IMR-90 (cell line): ENCODE results near the gene GRK5. TPM values are rescaled to one million over a fixed set of nuclear protein-coding genes. Genes with fewer than 3 reads are reported as not detected.

Experiments
- ATAC-seq: fragments of 200-7000 bp; cut with Tn5 transposase; 2 replicates; pipeline ENCODE4 v1.9.1; 2020; ENCODE audit warnings: low read depth, mild to moderate bottlenecking, moderate library complexity
- BruUV-seq: library from RNA; stranded (reverse); fragments of 400-500 nt; replicated peaks from 2 replicates; lab custom pipeline; 2021; lab: Mats Ljungman, UMichigan
- CTCF ChIA-PET: fragments of 300-600 bp; formaldehyde crosslinking; extraction: SDS; loops from one replicate; lab custom pipeline; 2021; ENCODE audit warnings: antibody characterized with exemption; lab: Yijun Ruan, JAX
- POLR2A ChIA-PET: fragments of 300-600 bp; sonication (Branson Sonifier 250); formaldehyde crosslinking; loops from one replicate; lab custom pipeline; 2022; ENCODE audit warnings: antibody characterized with exemption; ENCODE audit not compliant: unreplicated experiment; lab: Charles Lee
- DNase-seq: peaks from one replicate; pipeline ENCODE4 v3.0.0; 2013
- H2AFZ ChIP-seq: replicated peaks from 2 replicates; pipeline ENCODE3; 2013; ENCODE audit warnings: low read length, mild to moderate bottlenecking; ENCODE audit not compliant: poor library complexity
- H2AK5ac ChIP-seq: 2 replicates; pipeline ENCODE4 v1.6.1; 2013; ENCODE audit warnings: low read depth, low read length, inconsistent platforms
- H2AK9ac ChIP-seq: replicated peaks from 2 replicates; pipeline ENCODE3; 2013; ENCODE audit warnings: mild to moderate bottlenecking, low read depth, low read length, moderate library complexity; ENCODE audit not compliant: poor library complexity
- H2BK120ac ChIP-seq: 2 replicates; pipeline ENCODE4 v1.6.1; 2013; ENCODE audit warnings: low read depth, low read length, inconsistent platforms
- H2BK15ac ChIP-seq: 3 replicates; pipeline ENCODE4 v1.6.1; 2013; ENCODE audit warnings: low read depth, low read length, inconsistent platforms
- H2BK20ac ChIP-seq: 2 replicates; pipeline ENCODE4 v1.6.1; 2013; ENCODE audit warnings: low read depth, mild to moderate bottlenecking, inconsistent platforms, low read length, moderate library complexity
- H2BK5ac ChIP-seq: 2 replicates; pipeline ENCODE4 v1.6.1; 2013; ENCODE audit warnings: mild to moderate bottlenecking, low read depth, low read length, inconsistent platforms; ENCODE audit not compliant: poor library complexity, severe bottlenecking
- H3K14ac ChIP-seq: replicated peaks from 2 replicates; pipeline ENCODE4 v1.6.1; 2013; ENCODE audit warnings: low read depth, low read length, inconsistent platforms
- H3K18ac ChIP-seq: 2 replicates; pipeline ENCODE4 v1.6.1; 2013; ENCODE audit warnings: low read depth, low read length, control low read depth
- H3K23ac ChIP-seq: 2 replicates; pipeline ENCODE4 v1.6.1; 2013; ENCODE audit warnings: low read depth, low read length, inconsistent platforms
- H3K27ac ChIP-seq: 2 replicates; pipeline ENCODE4 v1.5.1; 2013; ENCODE audit warnings: mild to moderate bottlenecking, control low read depth, low read length; ENCODE audit not compliant: insufficient read depth
- H3K27me3 ChIP-seq: 2 replicates; pipeline ENCODE4 v1.6.1; 2013; ENCODE audit warnings: low read length; ENCODE audit not compliant: control insufficient read depth, insufficient read depth
- H3K36me3 ChIP-seq: 2 replicates; pipeline ENCODE4 v1.6.1; 2013; ENCODE audit warnings: low read length, mixed read lengths; ENCODE audit not compliant: control insufficient read depth, insufficient read depth
- H3K4ac ChIP-seq: 2 replicates; pipeline ENCODE4 v1.6.1; 2013; ENCODE audit warnings: low read depth, low read length, inconsistent platforms
- H3K4me1 ChIP-seq: 2 replicates; pipeline ENCODE4 v1.6.1; 2013; ENCODE audit warnings: low read length, mixed read lengths; ENCODE audit not compliant: control insufficient read depth, insufficient read depth
- H3K4me2 ChIP-seq: 2 replicates; pipeline ENCODE4 v1.6.1; 2013; ENCODE audit warnings: low read depth, mild to moderate bottlenecking, control low read depth, low read length, moderate library complexity
- H3K4me3 ChIP-seq: 2 replicates; pipeline ENCODE4 v1.5.1; 2013; ENCODE audit warnings: low read depth, mild to moderate bottlenecking, control low read depth, low read length, moderate library complexity; ENCODE audit not compliant: insufficient read depth
- H3K56ac ChIP-seq: 2 replicates; pipeline ENCODE4 v1.6.1; 2013; ENCODE audit warnings: low read length, inconsistent platforms; ENCODE audit not compliant: insufficient read depth; ENCODE audit errors: extremely low read depth
- H3K79me1 ChIP-seq, 2 experiments: 2 replicates each; pipeline ENCODE4 v1.6.1; 2013; ENCODE audit warnings: low read length in 2 of 2, inconsistent platforms in 1 of 2, low read depth in 1 of 2
- H3K9ac ChIP-seq: 2 replicates; pipeline ENCODE4 v1.6.1; 2013; ENCODE audit warnings: low read depth, low read length, control low read depth
- H3K9me1 ChIP-seq: 2 replicates; pipeline ENCODE4 v1.6.1; 2013; ENCODE audit warnings: low read length, inconsistent platforms; ENCODE audit not compliant: insufficient read depth
- H3K9me3 ChIP-seq: 2 replicates; pipeline ENCODE4 v1.6.1; 2013; ENCODE audit warnings: low read length; ENCODE audit not compliant: control insufficient read depth, insufficient read depth
- H4K20me1 ChIP-seq: 2 replicates; pipeline ENCODE4 v1.6.1; 2013; ENCODE audit warnings: low read length, inconsistent platforms; ENCODE audit not compliant: insufficient read depth
- H4K5ac ChIP-seq: 2 replicates; pipeline ENCODE4 v1.6.1; 2013; ENCODE audit warnings: mild to moderate bottlenecking, low read depth, low read length, control low read depth
- H4K8ac ChIP-seq, 2 experiments: 2 replicates each; pipeline ENCODE4 v1.6.1; 2013; ENCODE audit warnings: low read depth in 2 of 2, low read length in 2 of 2, control low read depth in 1 of 2, inconsistent platforms in 1 of 2
- H4K91ac ChIP-seq: 2 replicates; pipeline ENCODE4 v1.6.1; 2013; ENCODE audit warnings: low read depth, low read length, inconsistent platforms; ENCODE audit not compliant: insufficient read depth
- BHLHE40 ChIP-seq: fragments of 150-350 bp; IDR thresholded peaks from 2 replicates; pipeline ENCODE4 v1.6.1; 2016; ENCODE audit warnings: mild to moderate bottlenecking, low read depth, low read length
- CEBPB ChIP-seq: IDR thresholded peaks from 2 replicates; pipeline ENCODE4 v1.6.1; 2012; ENCODE audit warnings: low read depth, low read length, improper control_type of control experiment
- CHD1 ChIP-seq: IDR thresholded peaks from 2 replicates; pipeline ENCODE4 v1.6.1; 2012; ENCODE audit warnings: low read depth, low read length, improper control_type of control experiment
- CTCF ChIP-seq: conservative IDR thresholded peaks from 2 replicates; pipeline ENCODE4 v1.5.1; 2012; ENCODE audit warnings: mild to moderate bottlenecking, low read depth, low read length, improper control_type of control experiment
- ELK1 ChIP-seq: fragments of 150-350 bp; IDR thresholded peaks from 2 replicates; pipeline ENCODE4 v1.6.1; 2016; ENCODE audit warnings: low read depth, mild to moderate bottlenecking, low read length, moderate library complexity, borderline replicate concordance
- FOS ChIP-seq: fragments of 150-350 bp; IDR thresholded peaks from 2 replicates; pipeline ENCODE4 v1.6.1; 2016; ENCODE audit warnings: low read depth, low read length
- MAFK ChIP-seq: IDR thresholded peaks from 2 replicates; pipeline ENCODE4 v1.6.1; 2012; ENCODE audit warnings: low read depth, low read length, improper control_type of control experiment
- MAZ ChIP-seq: IDR thresholded peaks from 2 replicates; pipeline ENCODE4 v1.6.1; 2012; ENCODE audit warnings: low read depth, mild to moderate bottlenecking, low read length, improper control_type of control experiment, moderate library complexity, borderline replicate concordance
- MXI1 ChIP-seq: IDR thresholded peaks from 2 replicates; pipeline ENCODE4 v1.6.1; 2012; ENCODE audit warnings: low read depth, mild to moderate bottlenecking, low read length, moderate library complexity, borderline replicate concordance
- NFE2L2 ChIP-seq: fragments of 150-350 bp; IDR thresholded peaks from 2 replicates; pipeline ENCODE4 v1.6.1; 2016; ENCODE audit warnings: low read depth, mild to moderate bottlenecking, low read length
- POLR2A ChIP-seq: IDR thresholded peaks from 2 replicates; pipeline ENCODE4 v1.6.1; 2012; ENCODE audit warnings: mild to moderate bottlenecking, low read depth, low read length
- RAD21 ChIP-seq: IDR thresholded peaks from 2 replicates; pipeline ENCODE4 v1.6.1; 2012; ENCODE audit warnings: low read length, improper control_type of control experiment
- RCOR1 ChIP-seq: IDR thresholded peaks from 2 replicates; pipeline ENCODE4 v1.6.1; 2012; ENCODE audit warnings: mild to moderate bottlenecking, low read length, improper control_type of control experiment; ENCODE audit not compliant: insufficient replicate concordance
- RFX5 ChIP-seq: IDR thresholded peaks from 2 replicates; pipeline ENCODE4 v1.8.0; 2012; ENCODE audit warnings: low read depth, mild to moderate bottlenecking, low read length, moderate library complexity
- SMC3 ChIP-seq: fragments of 150-350 bp; IDR thresholded peaks from 2 replicates; pipeline ENCODE4 v1.6.1; 2016; ENCODE audit warnings: low read depth, mild to moderate bottlenecking, antibody characterized with exemption, low read length, moderate library complexity
- USF2 ChIP-seq: fragments of 150-350 bp; IDR thresholded peaks from 2 replicates; pipeline ENCODE4 v1.6.1; 2017; ENCODE audit warnings: mild to moderate bottlenecking, antibody characterized with exemption, low read length, low read depth
- WGBS, 2 experiments: methylation state at CpG; one replicate each; pipeline versions ENCODE4 v1.1.5 to v1.1.7; 2013; ENCODE audit warnings: missing lambda C conversion rate in 2 of 2; ENCODE audit not compliant: insufficient read length in 1 of 2; ENCODE audit errors: extremely low coverage in 2 of 2; 5-methylcytosine and 5-hydroxymethylcytosine counted together
- dilution Hi-C: fragments of 300-500 bp; cut with HindIII; formaldehyde crosslinking; loops from one replicate; pipeline ENCODE4 v1.14.3; 2018; ENCODE audit warnings: low sequenced_read_pairs; ENCODE audit not compliant: unreplicated experiment
- in situ Hi-C: fragments of 300-500 bp; cut with MboI; formaldehyde crosslinking; loops from 3 replicates; pipeline ENCODE4 v1.14.3; 2019; ENCODE audit warnings: low sequenced_read_pairs, inconsistent platforms, mixed read lengths
- intact Hi-C: fragments of 100-400 bp; cut with micrococcal nuclease; formaldehyde crosslinking; loops from 2 replicates; pipeline ENCODE4 v1.10.0; 2022
- polyA plus RNA-seq, 3 experiments: library from polyadenylated mRNA; depleted of rRNA; stranded (reverse); fragments of >200 nt; gene quantifications; 2 replicates each; pipeline ENCODE4 v1.2.3, GENCODE V29; 2012; ENCODE audit warnings: low replicate concordance in 1 of 3
- total RNA-seq: library from RNA; depleted of rRNA; stranded (reverse); fragments of >200 nt; gene quantifications from 2 replicates; pipeline ENCODE4 v1.2.3, GENCODE V29; 2012

The GRK5 gene
- total and polyA plus RNA-seq, 2 of the 4 experiments (the other 2 are of a cell fraction) = 12.9 to 16.3 TPM

GRCh38 chr10:119166118-119166500, 41.3 kb upstream of the GRK5 start:
- peaks cover 16% of the 10 kb centered on the region for H3K36me3 ChIP-seq
- H3K14ac ChIP-seq = peak overlapping the region; percentile 61; the same call in 1 of the 2 replicates
- H4K5ac ChIP-seq = peak overlapping the region; percentile 95
- H2BK5ac ChIP-seq = no peak overlapping the region
- in situ Hi-C loops = no loop called here
- no peak overlapping the region for H3K56ac ChIP-seq
- H2BK20ac ChIP-seq = no peak overlapping the region
- peak overlapping the region; percentile 60 for H3K23ac ChIP-seq
- BruUV-seq = no TSS peak
- H3K9me1 ChIP-seq = 0 out of 2 replicates have a peak, but pooled peaks cover 5% of the 10 kb centered on the region
- H4K91ac ChIP-seq = peak overlapping the region; percentile 84; the same call in 1 of the 2 replicates
- peak overlapping the region; percentile 86 to 90 for H4K8ac ChIP-seq
- peak overlapping the region; percentile 98 for H2AFZ ChIP-seq
- CTCF ChIA-PET = no interaction called here
- dilution Hi-C loops = no loop called here
- H3K27ac ChIP-seq = peak overlapping the region; percentile 71
- peak overlapping the region; percentile 75 for H3K9ac ChIP-seq
- WGBS, 2 experiments = 86% methylated on average over 1 of the region's 7 CpGs; no CpG with 5 or more reads in 1 of the 2 experiments
- peak overlapping the region; percentile 82 for H3K4me2 ChIP-seq
- peaks cover under 1 to 23% of the 10 kb centered on the region in 2 experiments; a peak in 3 of 4 replicates for H3K79me1 ChIP-seq
- peak overlapping the region; percentile 75 for H3K4ac ChIP-seq
- ATAC-seq = no peak
- DNase-seq = no peak
- H3K4me1 ChIP-seq = peaks cover 7% of the 10 kb centered on the region
- no peak overlapping the region for H2BK15ac ChIP-seq
- intact Hi-C loops = no loop called here
- no peaks in the 10 kb centered on the region for H3K9me3 ChIP-seq
- no peaks in the 10 kb centered on the region for H3K27me3 ChIP-seq
- peak overlapping the region; percentile 17; the same call in 1 of the 2 replicates for H2BK120ac ChIP-seq
- peak overlapping the region; percentile 15 for H3K18ac ChIP-seq
- H4K20me1 ChIP-seq = no peaks in the 10 kb centered on the region
- H3K4me3 ChIP-seq = peak overlapping the region; percentile 90
- no peak for TF ChIP-seq RAD21
- no peak for TF ChIP-seq MAFK
- no peak for TF ChIP-seq ELK1
- no peak for TF ChIP-seq MXI1
- TF ChIP-seq RCOR1 = no peak
- no peak for TF ChIP-seq MAZ
- no peak for TF ChIP-seq RFX5
- TF ChIP-seq SMC3 = no peak
- TF ChIP-seq USF2 = no peak
- no peak for TF ChIP-seq CTCF
- no peak for TF ChIP-seq FOS
- no peak for TF ChIP-seq CEBPB
- TF ChIP-seq CHD1 = no peak
- no peak for TF ChIP-seq BHLHE40
- no peak for TF ChIP-seq POLR2A
- TF ChIP-seq NFE2L2 = no peak
- POLR2A ChIA-PET = no interaction called here
- peak overlapping the region; percentile 61 for H2AK5ac ChIP-seq
- peak overlapping the region; percentile 45 for H2AK9ac ChIP-seq
